Measurements from ENCODE around the gene SGMS1. TPM values are rescaled to one million over a fixed set of nuclear protein-coding genes. Genes with fewer than 3 reads are reported as not detected.

The SGMS1 gene
- total RNA-seq, 1 donor: 68.0 TPM

DNA sequence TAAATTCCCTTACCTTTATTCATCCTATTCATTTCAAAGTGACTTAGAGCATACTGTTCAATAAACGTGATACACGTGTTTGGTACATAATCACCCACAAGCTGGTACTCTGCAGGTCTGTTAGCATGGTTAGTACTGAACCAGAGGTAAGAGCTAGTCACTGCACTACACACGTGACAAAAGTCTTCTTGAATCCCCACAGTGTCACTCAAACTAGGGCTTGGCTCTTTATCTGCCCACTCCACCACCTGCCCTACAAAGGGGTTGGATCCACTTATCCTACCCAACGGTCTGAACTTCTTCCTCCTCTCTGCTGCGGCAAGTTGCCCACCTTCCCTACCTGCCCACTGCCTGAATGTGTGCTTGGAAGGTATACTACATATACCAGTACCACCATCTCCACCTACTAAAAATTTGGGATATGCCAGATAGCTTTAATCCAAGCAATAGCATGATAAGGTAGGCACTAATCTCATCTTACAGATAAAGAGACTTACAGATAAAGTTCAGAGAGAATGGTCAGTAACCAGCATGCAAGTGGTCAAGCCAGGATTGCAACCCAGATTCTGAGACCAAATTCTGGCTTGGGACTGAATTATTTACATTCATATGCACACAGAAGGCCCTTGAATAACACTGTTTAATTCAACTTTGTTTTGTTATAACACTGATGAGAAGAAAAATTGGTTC lies 92.2 kb downstream of the SGMS1 start:
- no peak overlapping the region for H3K27ac ChIP-seq (ENCODE audit: low read depth, low read length)
- TF ChIP-seq, protein P1, sequence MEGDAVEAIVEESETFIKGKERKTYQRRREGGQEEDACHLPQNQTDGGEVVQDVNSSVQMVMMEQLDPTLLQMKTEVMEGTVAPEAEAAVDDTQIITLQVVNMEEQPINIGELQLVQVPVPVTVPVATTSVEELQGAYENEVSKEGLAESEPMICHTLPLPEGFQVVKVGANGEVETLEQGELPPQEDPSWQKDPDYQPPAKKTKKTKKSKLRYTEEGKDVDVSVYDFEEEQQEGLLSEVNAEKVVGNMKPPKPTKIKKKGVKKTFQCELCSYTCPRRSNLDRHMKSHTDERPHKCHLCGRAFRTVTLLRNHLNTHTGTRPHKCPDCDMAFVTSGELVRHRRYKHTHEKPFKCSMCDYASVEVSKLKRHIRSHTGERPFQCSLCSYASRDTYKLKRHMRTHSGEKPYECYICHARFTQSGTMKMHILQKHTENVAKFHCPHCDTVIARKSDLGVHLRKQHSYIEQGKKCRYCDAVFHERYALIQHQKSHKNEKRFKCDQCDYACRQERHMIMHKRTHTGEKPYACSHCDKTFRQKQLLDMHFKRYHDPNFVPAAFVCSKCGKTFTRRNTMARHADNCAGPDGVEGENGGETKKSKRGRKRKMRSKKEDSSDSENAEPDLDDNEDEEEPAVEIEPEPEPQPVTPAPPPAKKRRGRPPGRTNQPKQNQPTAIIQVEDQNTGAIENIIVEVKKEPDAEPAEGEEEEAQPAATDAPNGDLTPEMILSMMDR (IDR thresholded peaks at IDR 0.05; ENCODE audit: extremely low read depth, low read depth, low read length): no peak
- no peak overlapping the region for H2AFZ ChIP-seq (ENCODE audit: low read length)
- no peak overlapping the region for H3K4me3 ChIP-seq (ENCODE audit: insufficient read depth, low read length)
- H3K79me2 ChIP-seq (ENCODE audit: insufficient read depth, low read length): peaks cover 3% of the 10 kb centered on the region
- peaks cover 4% of the 10 kb centered on the region for H3K4me1 ChIP-seq (ENCODE audit: insufficient read depth, low read length)
- H3K4me2 ChIP-seq (ENCODE audit: insufficient read depth, low read length): no peak overlapping the region
- no peak for DNase-seq (ENCODE audit: insufficient read length, low spot score, missing footprints)
- H4K20me1 ChIP-seq (ENCODE audit: insufficient read depth, low read length): peaks cover 4% of the 10 kb centered on the region
- no peaks in the 10 kb centered on the region for H3K36me3 ChIP-seq (ENCODE audit: insufficient read depth, low read length)
- no peaks in the 10 kb centered on the region for H3K27me3 ChIP-seq (ENCODE audit: insufficient read depth, low read length)
- no peaks in the 10 kb centered on the region for H3K9me3 ChIP-seq (ENCODE audit: low read depth, low read length)

DNA sequence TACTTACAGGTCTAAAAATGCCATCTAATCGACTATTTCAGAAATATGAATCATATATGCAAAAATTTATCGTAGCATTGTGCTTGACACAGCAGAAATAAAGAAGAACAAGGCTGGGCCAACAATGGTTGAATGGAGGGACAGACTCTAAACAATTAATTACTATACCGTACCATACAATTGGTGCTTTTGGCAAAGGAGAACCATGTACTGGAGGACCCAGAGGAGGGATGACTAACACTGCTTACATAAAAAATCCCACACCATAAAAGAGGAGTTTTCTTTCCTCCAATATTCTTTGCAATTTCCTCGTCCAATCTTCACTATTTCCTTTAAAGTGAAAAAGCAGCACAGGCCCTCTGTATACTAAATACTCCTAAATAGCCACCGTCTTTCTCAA lies 94.1 kb downstream of the SGMS1 start:
- Histone ChIP-seq H4K20me1 (ENCODE audit: insufficient read depth, low read length) (peaks cover 4% of the 10 kb centered on the region), H2AFZ (ENCODE audit: low read length) (no peak overlapping the region), H3K79me2 (ENCODE audit: insufficient read depth, low read length) (peaks cover 3% of the 10 kb centered on the region), H3K27ac (ENCODE audit: low read depth, low read length) (no peak overlapping the region), H3K27me3 (ENCODE audit: insufficient read depth, low read length) (no peaks in the 10 kb centered on the region), H3K4me3 (ENCODE audit: insufficient read depth, low read length) (no peak overlapping the region), H3K36me3 (ENCODE audit: insufficient read depth, low read length) (no peaks in the 10 kb centered on the region), H3K9me3 (ENCODE audit: low read depth, low read length) (no peaks in the 10 kb centered on the region), H3K4me1 (ENCODE audit: insufficient read depth, low read length) (peaks cover 4% of the 10 kb centered on the region), H3K4me2 (ENCODE audit: insufficient read depth, low read length) (no peak overlapping the region)
- DNase-seq (ENCODE audit: insufficient read length, low spot score, missing footprints): peak; percentile 26
- TF ChIP-seq, protein P1 (IDR thresholded peaks at IDR 0.05; ENCODE audit: extremely low read depth, low read depth, low read length): no peak

DNA sequence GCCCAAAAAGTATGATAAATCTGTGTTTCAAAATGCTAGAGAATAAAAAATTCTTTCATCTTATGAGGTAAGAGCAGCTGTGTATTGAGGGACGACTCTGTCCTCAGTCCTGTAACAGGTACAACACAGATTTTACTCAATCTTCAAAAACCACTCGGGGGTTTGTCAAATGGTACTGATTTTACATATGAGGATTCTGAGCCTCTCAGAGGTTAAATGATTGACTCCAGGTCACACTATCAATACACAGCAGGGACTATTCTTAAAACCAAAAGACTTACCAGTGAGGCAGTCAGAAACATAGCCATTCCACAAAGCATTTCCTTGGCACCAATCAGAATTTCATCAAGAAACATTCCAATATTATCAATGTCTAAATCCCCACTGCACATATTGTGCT lies 95.5 kb downstream of the SGMS1 start:
- H3K36me3 ChIP-seq (ENCODE audit: insufficient read depth, low read length): no peaks in the 10 kb centered on the region
- DNase-seq (ENCODE audit: insufficient read length, low spot score, missing footprints): no peak
- no peak overlapping the region for H3K4me2 ChIP-seq (ENCODE audit: insufficient read depth, low read length)
- H3K79me2 ChIP-seq (ENCODE audit: insufficient read depth, low read length): peaks cover 3% of the 10 kb centered on the region
- H3K27ac ChIP-seq (ENCODE audit: low read depth, low read length): no peak overlapping the region
- TF ChIP-seq, protein P1 (IDR thresholded peaks at IDR 0.05; ENCODE audit: extremely low read depth, low read depth, low read length): no peak
- H3K4me3 ChIP-seq (ENCODE audit: insufficient read depth, low read length): no peak overlapping the region
- peaks cover 4% of the 10 kb centered on the region for H4K20me1 ChIP-seq (ENCODE audit: insufficient read depth, low read length)
- H3K27me3 ChIP-seq (ENCODE audit: insufficient read depth, low read length): no peaks in the 10 kb centered on the region
- no peak overlapping the region for H2AFZ ChIP-seq (ENCODE audit: low read length)
- H3K4me1 ChIP-seq (ENCODE audit: insufficient read depth, low read length): no peaks in the 10 kb centered on the region
- H3K9me3 ChIP-seq (ENCODE audit: low read depth, low read length): no peaks in the 10 kb centered on the region

DNA sequence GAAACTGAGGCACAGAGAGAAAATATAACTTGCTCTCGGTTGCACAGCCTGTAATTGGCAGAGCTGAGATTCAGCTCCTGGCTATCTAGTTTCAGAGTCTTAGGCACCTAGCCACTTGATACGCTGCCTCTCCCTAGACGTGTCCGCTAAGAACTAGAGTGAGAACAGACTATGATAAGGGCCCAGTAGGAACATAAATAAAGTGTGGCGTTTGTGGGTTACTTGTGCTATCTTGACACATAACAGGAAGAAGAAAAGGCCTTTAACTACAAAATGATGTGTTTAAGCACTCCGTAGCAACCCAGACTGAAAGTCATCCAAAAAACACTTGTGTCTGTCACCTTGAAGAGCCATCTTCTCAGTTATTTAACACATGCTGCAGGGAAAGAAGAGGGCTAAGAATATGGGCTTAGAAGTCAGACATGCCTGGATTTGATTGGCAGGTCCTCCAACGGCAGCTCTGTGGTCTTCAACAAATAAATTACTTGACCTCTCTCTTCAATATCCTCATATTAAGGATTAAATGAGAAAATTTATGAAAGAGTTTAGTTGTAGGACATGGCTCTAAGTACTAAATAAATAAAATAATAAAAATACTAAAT lies 96.2 kb downstream of the SGMS1 start:
- Histone ChIP-seq H3K4me1 (ENCODE audit: insufficient read depth, low read length) (no peaks in the 10 kb centered on the region), H3K27ac (ENCODE audit: low read depth, low read length) (no peak overlapping the region), H4K20me1 (ENCODE audit: insufficient read depth, low read length) (peaks cover 4% of the 10 kb centered on the region), H3K36me3 (ENCODE audit: insufficient read depth, low read length) (no peaks in the 10 kb centered on the region), H3K9me3 (ENCODE audit: low read depth, low read length) (no peaks in the 10 kb centered on the region), H3K4me2 (ENCODE audit: insufficient read depth, low read length) (no peak overlapping the region), H2AFZ (ENCODE audit: low read length) (no peak overlapping the region), H3K4me3 (ENCODE audit: insufficient read depth, low read length) (no peak overlapping the region), H3K27me3 (ENCODE audit: insufficient read depth, low read length) (no peaks in the 10 kb centered on the region), H3K79me2 (ENCODE audit: insufficient read depth, low read length) (peaks cover 3% of the 10 kb centered on the region)
- TF ChIP-seq, protein P1 (IDR thresholded peaks at IDR 0.05; ENCODE audit: extremely low read depth, low read depth, low read length): no peak
- DNase-seq (ENCODE audit: insufficient read length, low spot score, missing footprints): no peak
